OCI-LY7 (cell line): ENCODE measurements around the gene RNU6-9. TPM values are rescaled to one million over a fixed set of nuclear protein-coding genes. Genes with fewer than 3 reads are reported as not detected.

Experiments
- BruUV-seq: library from RNA; stranded (reverse); fragments of 400-500 nt; replicated peaks from 2 replicates; lab custom pipeline; 2021; lab: Mats Ljungman, UMichigan
- CTCF ChIA-PET: fragments of 300-600 bp; sonication (Branson Sonifier 250); formaldehyde crosslinking; loops from one replicate; lab custom pipeline; 2022; ENCODE audit warnings: antibody characterized with exemption; ENCODE audit not compliant: unreplicated experiment; lab: Charles Lee
- POLR2A ChIA-PET: fragments of 300-600 bp; sonication (Branson Sonifier 250); formaldehyde crosslinking; loops from one replicate; lab custom pipeline; 2022; ENCODE audit warnings: antibody characterized with exemption; lab: Charles Lee
- DNase-seq: peaks from one replicate; pipeline ENCODE4 v3.0.0-alpha.2; 2015; ENCODE audit warnings: low spot score
- H2AFZ ChIP-seq: fragments of 200-600 bp; sonication (generic), shearing (Covaris generic); 2 replicates; pipeline ENCODE4 v1.6.1; 2014; ENCODE audit warnings: mild to moderate bottlenecking, antibody characterized with exemption, low read length, moderate library complexity
- H3K27ac ChIP-seq: fragments of 200-600 bp; sonication (generic); 2 replicates; pipeline ENCODE4 v1.5.1; 2014; ENCODE audit warnings: mixed run types, low read depth, mild to moderate bottlenecking, moderate library complexity, low read length, inconsistent platforms; ENCODE audit not compliant: poor library complexity, severe bottlenecking
- H3K36me3 ChIP-seq: fragments of 200-600 bp; sonication (generic); 2 replicates; pipeline ENCODE4 v1.6.1; 2014; ENCODE audit warnings: mild to moderate bottlenecking, antibody characterized with exemption, low read length, moderate library complexity, mixed read lengths; ENCODE audit not compliant: insufficient read depth
- H3K4me1 ChIP-seq: fragments of 200-600 bp; sonication (generic); 2 replicates; pipeline ENCODE4 v1.5.1; 2014; ENCODE audit warnings: mild to moderate bottlenecking, low read length; ENCODE audit not compliant: insufficient read depth, poor library complexity, severe bottlenecking
- H3K4me2 ChIP-seq: fragments of 200-600 bp; sonication (generic); 2 replicates; pipeline ENCODE4 v1.6.1; 2014; ENCODE audit warnings: mild to moderate bottlenecking, low read length
- H3K4me3 ChIP-seq: fragments of 200-600 bp; sonication (generic); 2 replicates; pipeline ENCODE4 v1.5.1; 2014; ENCODE audit warnings: mild to moderate bottlenecking, low read depth, low read length; ENCODE audit not compliant: poor library complexity, severe bottlenecking
- H3K79me2 ChIP-seq: fragments of 200-600 bp; sonication (generic); 2 replicates; pipeline ENCODE4 v1.6.1; 2016; ENCODE audit warnings: low read depth, mild to moderate bottlenecking, low read length, moderate library complexity, mixed read lengths; ENCODE audit not compliant: insufficient read depth
- H3K9me2 ChIP-seq: fragments of 200-600 bp; sonication (generic); 2 replicates; pipeline ENCODE4 v1.6.1; 2016; ENCODE audit warnings: mild to moderate bottlenecking, low read length, mixed read lengths; ENCODE audit not compliant: insufficient read depth
- H3K9me3 ChIP-seq: fragments of 200-600 bp; sonication (generic); 2 replicates; pipeline ENCODE4 v1.6.1; 2014; ENCODE audit warnings: mild to moderate bottlenecking, mixed run types, low read length, mixed read lengths
- H4K20me1 ChIP-seq: fragments of 200-600 bp; sonication (generic); 2 replicates; pipeline ENCODE4 v1.6.1; 2014; ENCODE audit warnings: mild to moderate bottlenecking, antibody characterized with exemption, low read length, moderate library complexity, mixed read lengths; ENCODE audit not compliant: insufficient read depth
- CTCF ChIP-seq: fragments of 200-600 bp; sonication (generic); conservative IDR thresholded peaks from 2 replicates; pipeline ENCODE4 v1.5.1; 2014; ENCODE audit warnings: mild to moderate bottlenecking, antibody characterized with exemption, low read length, moderate library complexity, mixed read lengths
- EZH2phosphoT487 ChIP-seq: fragments of 200-600 bp; sonication (generic); IDR thresholded peaks from 2 replicates; pipeline ENCODE4 v1.6.1; 2018; ENCODE audit warnings: low read depth, borderline replicate concordance, mild to moderate bottlenecking, mixed run types, antibody characterized with exemption, low read length, moderate library complexity, mixed read lengths
- intact Hi-C: fragments of 100-400 bp; cut with micrococcal nuclease; formaldehyde crosslinking; loops from one replicate; pipeline ENCODE4 v1.10.0; 2022; ENCODE audit not compliant: unreplicated experiment
- total RNA-seq, 2 experiments: library from RNA; depleted of rRNA in 1 of 2; stranded (reverse); fragments of >200 nt in 1 of 2; shearing (Covaris generic) in 1 of 2; gene quantifications; 2 replicates each; pipeline ENCODE4 v1.2.3, GENCODE V29; 2014 to 2022

RNU6-9 gene
- total RNA-seq, 2 experiments from 2014 or later, result not detected

- intact Hi-C loops, result no loop called here
- peaks cover 9% of the 10 kb centered on the region for H3K4me1 ChIP-seq
- no peak overlapping the region for H2AFZ ChIP-seq
- DNase-seq, result no peak
- H3K36me3 ChIP-seq, result peaks cover 27% of the 10 kb centered on the region; the same call in 1 of the 2 replicates
- TF ChIP-seq EZH2phosphoT487, result no peak
- TF ChIP-seq CTCF, result no peak
- CTCF ChIA-PET, result no interaction called here
- no peak overlapping the region for H3K27ac ChIP-seq
- no peaks in the 10 kb centered on the region for H3K79me2 ChIP-seq
- H4K20me1 ChIP-seq, result no peaks in the 10 kb centered on the region
- POLR2A ChIA-PET, result no interaction called here
- H3K4me2 ChIP-seq, result no peak overlapping the region
- no peaks in the 10 kb centered on the region for H3K9me2 ChIP-seq
- no peaks in the 10 kb centered on the region for H3K9me3 ChIP-seq
- no TSS peak for BruUV-seq
- no peak overlapping the region for H3K4me3 ChIP-seq
Measured at GRCh38 chr19:870314-870713, 23.0 kb upstream of the RNU6-9 start.

GRCh38 chr19:870963-871401 lies 22.3 kb upstream of the RNU6-9 start:
- no TSS peak for BruUV-seq
- ChIA-PET POLR2A (no interaction called here), CTCF (no interaction called here)
- Histone ChIP-seq H3K4me2 (no peak overlapping the region), H4K20me1 (no peaks in the 10 kb centered on the region), H3K36me3 (peaks cover 31% of the 10 kb centered on the region; the same call in 1 of the 2 replicates), H2AFZ (no peak overlapping the region), H3K9me2 (no peaks in the 10 kb centered on the region), H3K79me2 (no peaks in the 10 kb centered on the region), H3K4me3 (no peak overlapping the region), H3K9me3 (no peaks in the 10 kb centered on the region), H3K27ac (no peak overlapping the region), H3K4me1 (peaks cover 9% of the 10 kb centered on the region)
- intact Hi-C loops, result no loop called here
- TF ChIP-seq CTCF (no peak), EZH2phosphoT487 (no peak)
- DNase-seq, result no peak

- CTCF ChIA-PET, result no interaction called here
- no peaks in the 10 kb centered on the region for H3K9me2 ChIP-seq
- peak overlapping the region; percentile 63 for H3K27ac ChIP-seq
- peak overlapping the region; percentile 56 for H3K4me2 ChIP-seq
- H3K4me1 ChIP-seq, result peaks cover 9% of the 10 kb centered on the region
- H3K4me3 ChIP-seq, result peak overlapping the region; percentile 47
- peaks cover 31% of the 10 kb centered on the region; the same call in 1 of the 2 replicates for H3K36me3 ChIP-seq
- TF ChIP-seq CTCF (no peak), EZH2phosphoT487 (no peak)
- no TSS peak for BruUV-seq
- DNase-seq, result no peak
- POLR2A ChIA-PET, result no interaction called here
- H4K20me1 ChIP-seq, result no peaks in the 10 kb centered on the region
- H2AFZ ChIP-seq, result no peak overlapping the region
- H3K79me2 ChIP-seq, result no peaks in the 10 kb centered on the region
- intact Hi-C loops, result loop anchor here (2.0 kb wide), 1 partner anchor 21 kb away; the partner anchor contains the start of genes MED16 and RNU6-9
- no peaks in the 10 kb centered on the region for H3K9me3 ChIP-seq
Measured at GRCh38 chr19:871446-872265, 21.6 kb upstream of the RNU6-9 start.
